ENCODE data around the gene PCSK6. TPM values are rescaled to one million over a fixed set of nuclear protein-coding genes. Genes with fewer than 3 reads are reported as not detected.

The PCSK6 gene
- total RNA-seq, 1 donor: 0.72 TPM

GRCh38 chr15:101470548-101471239, 18.8 kb downstream of the PCSK6 start:
- Histone ChIP-seq H4K20me1 (ENCODE audit: insufficient read depth, low read length) (no peaks in the 10 kb centered on the region), H3K4me2 (ENCODE audit: insufficient read depth, low read length) (no peak overlapping the region), H3K36me3 (ENCODE audit: insufficient read depth, low read length) (no peaks in the 10 kb centered on the region), H3K9me3 (ENCODE audit: low read depth, low read length) (no peaks in the 10 kb centered on the region), H3K4me3 (ENCODE audit: insufficient read depth, low read length) (no peak overlapping the region), H3K27me3 (ENCODE audit: insufficient read depth, low read length) (peaks cover 13% of the 10 kb centered on the region), H3K27ac (ENCODE audit: low read depth, low read length) (no peak overlapping the region), H3K79me2 (ENCODE audit: insufficient read depth, low read length) (no peaks in the 10 kb centered on the region), H3K4me1 (ENCODE audit: insufficient read depth, low read length) (no peaks in the 10 kb centered on the region), H2AFZ (ENCODE audit: low read length) (no peak overlapping the region)
- TF ChIP-seq CTCF (IDR thresholded peaks at IDR 0.05; ENCODE audit: extremely low read depth, low read depth, low read length): no peak
- no peak for DNase-seq (ENCODE audit: insufficient read length, low spot score, missing footprints)

- no peaks in the 10 kb centered on the region for H3K4me1 ChIP-seq (ENCODE audit: insufficient read depth, low read length)
- H4K20me1 ChIP-seq (ENCODE audit: insufficient read depth, low read length): no peaks in the 10 kb centered on the region
- TF ChIP-seq CTCF (IDR thresholded peaks at IDR 0.05; ENCODE audit: extremely low read depth, low read depth, low read length): no peak
- no peak overlapping the region for H3K4me2 ChIP-seq (ENCODE audit: insufficient read depth, low read length)
- peaks cover 13% of the 10 kb centered on the region for H3K27me3 ChIP-seq (ENCODE audit: insufficient read depth, low read length)
- H3K9me3 ChIP-seq (ENCODE audit: low read depth, low read length): no peaks in the 10 kb centered on the region
- H3K27ac ChIP-seq (ENCODE audit: low read depth, low read length): no peak overlapping the region
- no peak overlapping the region for H3K4me3 ChIP-seq (ENCODE audit: insufficient read depth, low read length)
- no peaks in the 10 kb centered on the region for H3K79me2 ChIP-seq (ENCODE audit: insufficient read depth, low read length)
- H2AFZ ChIP-seq (ENCODE audit: low read length): no peak overlapping the region
- DNase-seq (ENCODE audit: insufficient read length, low spot score, missing footprints): no peak
- no peaks in the 10 kb centered on the region for H3K36me3 ChIP-seq (ENCODE audit: insufficient read depth, low read length)
Observed at GRCh38 chr15:101469520-101470288, 19.8 kb downstream of the PCSK6 start.

- Histone ChIP-seq H3K4me2 (ENCODE audit: insufficient read depth, low read length) (no peak overlapping the region), H3K9me3 (ENCODE audit: low read depth, low read length) (no peaks in the 10 kb centered on the region), H3K27me3 (ENCODE audit: insufficient read depth, low read length) (peaks cover 13% of the 10 kb centered on the region), H3K4me1 (ENCODE audit: insufficient read depth, low read length) (no peaks in the 10 kb centered on the region), H3K79me2 (ENCODE audit: insufficient read depth, low read length) (no peaks in the 10 kb centered on the region), H4K20me1 (ENCODE audit: insufficient read depth, low read length) (no peaks in the 10 kb centered on the region), H3K36me3 (ENCODE audit: insufficient read depth, low read length) (no peaks in the 10 kb centered on the region), H2AFZ (ENCODE audit: low read length) (no peak overlapping the region), H3K4me3 (ENCODE audit: insufficient read depth, low read length) (no peak overlapping the region), H3K27ac (ENCODE audit: low read depth, low read length) (no peak overlapping the region)
- TF ChIP-seq CTCF (IDR thresholded peaks at IDR 0.05; ENCODE audit: extremely low read depth, low read depth, low read length): no peak
- DNase-seq (ENCODE audit: insufficient read length, low spot score, missing footprints): no peak
Observed at GRCh38 chr15:101466188-101466587, 23.3 kb downstream of the PCSK6 start.

- no peak for TF ChIP-seq CTCF (IDR thresholded peaks at IDR 0.05; ENCODE audit: extremely low read depth, low read depth, low read length)
- no peaks in the 10 kb centered on the region for H3K4me1 ChIP-seq (ENCODE audit: insufficient read depth, low read length)
- H3K4me3 ChIP-seq (ENCODE audit: insufficient read depth, low read length): no peak overlapping the region
- no peak overlapping the region for H3K27ac ChIP-seq (ENCODE audit: low read depth, low read length)
- H4K20me1 ChIP-seq (ENCODE audit: insufficient read depth, low read length): no peaks in the 10 kb centered on the region
- DNase-seq (ENCODE audit: insufficient read length, low spot score, missing footprints): no peak
- no peak overlapping the region for H2AFZ ChIP-seq (ENCODE audit: low read length)
- peaks cover 12% of the 10 kb centered on the region for H3K27me3 ChIP-seq (ENCODE audit: insufficient read depth, low read length)
- no peaks in the 10 kb centered on the region for H3K9me3 ChIP-seq (ENCODE audit: low read depth, low read length)
- H3K36me3 ChIP-seq (ENCODE audit: insufficient read depth, low read length): no peaks in the 10 kb centered on the region
- no peaks in the 10 kb centered on the region for H3K79me2 ChIP-seq (ENCODE audit: insufficient read depth, low read length)
- no peak overlapping the region for H3K4me2 ChIP-seq (ENCODE audit: insufficient read depth, low read length)
Observed at GRCh38 chr15:101464999-101465669, 24.4 kb downstream of the PCSK6 start.

Measured in osteoblast (primary cell).